HG02840 (cell line): ENCODE data around the gene PROS1.
A peak's percentile ranks its signal among the peaks of the same experiment; 100 is the strongest.

ENCODE experiments used
- ATAC-seq: cut with Tn5 transposase; IDR thresholded peaks from one replicate; pipeline ENCODE4 v1.9.1; 2021; ENCODE audit warnings: mild to moderate bottlenecking, moderate library complexity, moderate number of reproducible peaks; ENCODE audit not compliant: unreplicated experiment, low FRiP score

PROS1 gene

DNA sequence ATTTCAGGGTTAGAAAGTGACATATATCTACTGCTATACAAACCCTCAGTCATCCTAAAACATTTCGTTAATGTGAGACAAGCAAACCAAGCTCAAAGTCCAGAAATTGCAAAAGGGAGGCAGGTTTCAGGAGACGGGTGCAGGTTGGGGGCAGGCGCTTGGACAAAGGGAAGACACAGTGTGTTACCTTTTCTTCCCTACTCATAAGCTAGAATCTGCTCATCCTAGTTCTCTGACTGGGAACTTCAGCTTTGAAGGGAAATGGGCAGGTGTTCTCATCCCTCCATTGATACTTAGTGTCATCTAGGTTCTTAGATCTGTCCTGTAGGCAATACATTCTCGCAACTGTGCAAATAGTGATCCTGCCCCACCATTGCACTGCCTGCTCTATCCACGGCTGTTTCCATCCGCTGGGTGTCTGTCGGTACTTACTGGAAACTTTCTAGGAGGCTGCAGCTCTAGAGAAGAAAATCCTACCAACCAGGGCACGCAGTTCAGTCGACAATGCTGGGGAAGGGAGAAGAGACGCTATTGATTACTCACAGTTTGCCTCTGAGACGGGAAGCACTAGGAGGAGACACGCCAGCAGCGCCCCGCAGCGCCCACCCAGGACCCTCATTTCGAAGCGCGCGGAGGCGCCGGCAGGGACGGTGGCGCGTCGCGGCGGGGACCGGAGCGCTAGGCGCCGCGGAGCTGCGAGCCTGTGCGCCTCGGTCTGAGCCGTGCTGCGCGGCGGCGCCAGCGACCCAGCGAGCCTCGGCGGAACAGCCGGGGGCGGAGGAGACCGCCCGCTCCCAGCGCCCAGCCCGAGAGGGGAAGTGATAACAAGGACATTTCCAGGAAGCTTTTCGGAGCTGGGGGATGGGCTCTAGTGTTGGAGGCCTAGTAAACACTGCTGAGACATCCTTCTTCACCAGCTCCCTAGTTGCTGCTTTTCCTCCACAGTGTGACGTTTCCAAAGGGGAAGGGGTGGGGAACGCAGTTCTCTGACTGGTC is at the start of gene PROS1:
TSS of gene PROS1 (minus strand) at position 766 of the 996 bp plus-strand sequence. CDS start at position 619, 147 bp downstream.
- ATAC-seq: peak; percentile 79

DNA sequence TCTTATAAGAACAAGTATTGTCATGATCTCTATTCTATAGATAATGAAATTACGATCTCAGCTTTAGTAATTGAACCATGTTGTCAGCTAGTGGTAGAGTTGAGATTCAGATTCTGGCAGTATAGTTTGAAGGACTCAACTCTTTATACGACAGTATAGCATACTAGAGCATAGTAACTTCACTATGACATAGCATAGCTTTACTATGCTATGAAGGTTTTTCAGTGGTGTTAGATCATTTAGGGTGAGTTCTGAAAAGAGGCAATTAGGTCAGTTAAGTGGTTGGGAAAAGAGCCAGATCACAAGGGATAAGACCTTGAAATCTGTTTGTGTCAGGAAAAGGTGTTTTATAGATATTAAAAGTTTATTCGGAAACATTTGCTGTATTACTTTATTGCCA is 46.6 kb upstream of the PROS1 start:
- no peak for ATAC-seq

DNA sequence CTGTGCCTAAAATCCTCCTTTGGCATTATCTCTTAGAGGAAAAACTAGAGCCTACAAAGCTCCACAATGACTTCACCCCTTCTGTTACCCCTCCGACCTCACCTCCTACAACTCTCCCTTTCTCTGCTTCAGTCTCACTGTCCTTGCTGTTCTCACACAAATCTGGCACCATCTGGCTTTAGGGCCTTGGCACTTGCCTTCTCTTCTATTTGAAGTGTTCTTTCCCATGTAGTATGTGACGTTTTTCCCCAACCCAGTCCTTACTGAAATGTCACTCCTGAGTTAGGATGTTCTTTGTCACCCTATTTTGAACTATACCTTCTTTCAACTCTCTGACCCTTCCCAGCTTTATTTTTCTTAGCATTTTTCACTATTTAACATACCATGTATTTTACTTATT is 46.0 kb upstream of the PROS1 start:
- no peak for ATAC-seq

DNA sequence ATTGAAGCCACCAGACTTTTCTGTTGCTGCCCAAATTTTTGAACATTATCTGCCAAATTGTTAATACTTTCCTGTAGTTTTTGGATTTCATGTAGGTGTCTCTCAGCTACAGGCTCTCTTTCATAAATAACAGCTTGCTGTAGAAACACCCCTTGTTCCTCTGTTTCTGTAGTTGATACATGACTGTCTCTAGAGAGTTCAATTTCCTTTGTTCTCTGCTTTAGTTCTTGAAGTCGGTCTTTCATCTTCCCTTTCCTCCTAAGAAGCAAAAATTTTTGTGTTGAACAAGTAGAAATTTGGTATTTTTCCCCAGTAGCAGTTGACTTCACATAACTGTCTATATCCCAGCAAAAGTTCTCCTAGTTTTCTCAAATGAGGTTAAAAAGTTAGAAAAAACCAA is 41.3 kb upstream of the PROS1 start:
- ATAC-seq: no peak

DNA sequence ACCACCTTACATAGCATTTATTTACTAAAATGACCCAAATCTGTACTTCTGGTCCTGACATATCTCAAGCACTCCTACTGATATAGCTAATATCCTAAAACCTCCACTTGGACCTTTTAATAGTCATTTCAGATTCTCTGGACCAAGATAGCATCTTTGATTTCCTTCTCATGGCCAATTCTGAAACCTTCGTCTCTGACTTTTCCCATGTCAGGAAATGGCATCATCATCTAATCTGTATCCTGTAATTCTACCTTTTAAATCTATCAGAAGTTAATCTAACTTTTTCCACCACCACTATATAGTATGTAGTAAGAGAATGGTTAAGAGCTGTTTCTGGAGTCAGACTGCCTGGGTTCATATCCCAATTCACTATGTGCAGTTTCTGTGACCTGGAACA is 38.5 kb upstream of the PROS1 start:
- ATAC-seq: no peak

DNA sequence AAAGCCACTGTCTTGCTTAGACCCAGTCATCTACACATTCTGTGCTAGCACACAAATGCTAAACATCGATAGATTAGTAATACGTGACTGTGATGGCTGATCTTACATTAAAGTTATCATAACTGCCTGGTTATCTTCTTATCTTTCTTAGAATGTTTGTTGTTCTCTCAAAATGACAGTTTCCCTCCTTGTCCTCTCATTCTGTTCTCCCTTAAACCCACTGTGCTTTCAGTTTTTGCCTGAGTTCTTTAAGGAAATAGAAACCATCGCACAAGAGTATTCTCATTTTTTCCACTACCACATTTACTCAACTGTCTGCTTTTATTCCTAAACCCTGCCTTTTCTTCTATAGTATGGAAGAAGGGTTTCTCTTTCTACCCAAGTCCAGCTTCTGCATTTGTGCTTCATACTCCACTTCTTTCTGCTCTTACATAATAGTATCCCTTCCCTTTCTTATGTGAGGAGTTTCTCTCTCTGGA is 37.6 kb upstream of the PROS1 start:
- no peak for ATAC-seq

DNA sequence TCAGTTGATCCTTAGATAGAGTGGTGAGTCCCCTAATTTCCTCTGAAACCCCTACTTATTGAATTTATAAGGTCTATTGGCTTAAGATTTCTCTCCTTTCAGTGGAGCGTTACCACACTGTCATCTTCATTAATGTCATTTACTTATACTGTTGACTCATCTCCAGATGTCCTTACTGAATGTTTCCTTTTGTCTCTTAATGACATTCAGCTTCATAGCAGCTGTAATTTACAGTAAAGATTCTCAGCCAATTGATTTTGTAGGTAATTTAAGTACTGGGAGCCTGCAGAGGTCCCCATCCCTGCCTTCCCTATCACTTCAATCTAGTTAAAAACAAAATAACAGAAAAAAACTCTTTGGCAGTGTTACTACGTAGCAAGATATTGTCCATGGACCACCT is 35.9 kb upstream of the PROS1 start:
- no peak for ATAC-seq

DNA sequence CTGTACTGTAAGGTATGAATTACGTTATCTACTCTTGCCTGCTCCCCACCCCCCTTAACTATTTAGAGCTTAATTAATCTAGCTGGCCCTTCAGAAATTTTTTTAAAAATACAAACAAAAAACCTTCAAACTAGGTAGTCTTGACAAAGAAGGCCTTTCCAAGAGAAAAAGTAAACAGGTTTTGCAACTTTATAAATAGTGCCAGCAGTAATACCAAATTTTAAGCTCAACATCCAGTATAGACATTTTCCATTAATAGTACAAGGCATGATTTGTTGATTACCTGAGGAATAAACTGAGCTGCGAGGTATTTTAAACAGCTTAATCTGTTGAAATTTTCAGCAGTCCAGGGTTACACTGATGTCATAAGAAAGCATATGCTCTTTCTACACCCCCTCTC is 34.6 kb upstream of the PROS1 start:
- no peak for ATAC-seq

DNA sequence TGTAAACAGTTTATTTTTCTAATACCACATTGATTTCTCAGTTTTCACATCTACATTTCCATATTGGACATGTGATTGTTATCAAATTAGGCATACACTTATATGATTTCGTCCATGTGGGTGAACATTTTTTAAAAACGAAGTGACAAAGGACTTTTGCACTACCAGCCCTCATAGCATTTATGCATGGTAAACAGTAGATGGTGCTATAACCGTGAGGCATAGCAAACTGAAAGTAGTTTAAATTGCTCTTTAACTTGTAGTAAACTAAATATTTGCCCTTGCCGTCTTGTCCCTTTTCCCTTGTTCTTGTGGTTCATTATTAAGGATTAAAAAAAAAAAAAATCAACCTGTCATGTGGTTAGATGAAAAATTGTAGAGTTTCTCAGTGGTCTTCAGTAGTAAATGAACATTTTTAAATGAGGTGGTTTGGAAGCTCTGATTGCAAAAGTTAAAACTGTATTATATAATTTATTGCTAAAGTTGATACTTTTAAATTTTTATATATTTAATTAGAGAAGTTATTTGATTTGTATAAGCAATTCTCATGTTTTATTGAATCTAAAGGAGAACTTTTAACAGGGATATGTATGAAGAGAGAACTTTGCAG is 30.7 kb upstream of the PROS1 start:
- ATAC-seq: peak; percentile 64

DNA sequence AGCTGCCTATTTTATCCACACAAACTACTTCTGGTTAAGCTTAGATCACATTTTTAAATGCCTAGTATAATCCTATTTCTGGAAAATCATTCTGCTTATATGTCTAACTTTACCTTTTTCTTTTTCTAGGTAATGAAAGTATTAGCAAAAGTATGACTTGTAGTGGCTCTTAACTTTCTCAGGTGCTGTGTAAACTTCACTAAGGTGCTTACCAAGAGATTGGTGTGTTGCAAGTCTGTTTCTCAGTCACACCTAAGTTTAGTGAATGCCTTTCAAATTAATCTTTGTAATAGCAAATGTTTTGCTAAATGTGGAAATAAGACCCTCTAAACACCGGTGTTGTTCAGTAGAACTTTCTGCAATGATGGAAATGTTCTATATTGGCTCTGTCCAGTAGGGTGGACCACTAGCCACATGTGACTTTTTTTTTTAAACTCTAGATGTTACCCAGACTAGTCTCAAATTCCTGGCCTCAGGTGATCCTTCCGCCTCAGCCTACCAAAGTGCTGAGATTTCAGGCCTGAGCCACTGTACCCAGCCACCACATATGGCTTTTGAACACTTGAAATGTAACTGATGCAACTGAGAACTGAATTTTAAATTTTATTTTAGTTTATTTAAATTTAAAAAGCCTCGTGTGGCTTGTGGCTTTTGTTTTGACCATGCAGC is 28.3 kb upstream of the PROS1 start:
- no peak for ATAC-seq

DNA sequence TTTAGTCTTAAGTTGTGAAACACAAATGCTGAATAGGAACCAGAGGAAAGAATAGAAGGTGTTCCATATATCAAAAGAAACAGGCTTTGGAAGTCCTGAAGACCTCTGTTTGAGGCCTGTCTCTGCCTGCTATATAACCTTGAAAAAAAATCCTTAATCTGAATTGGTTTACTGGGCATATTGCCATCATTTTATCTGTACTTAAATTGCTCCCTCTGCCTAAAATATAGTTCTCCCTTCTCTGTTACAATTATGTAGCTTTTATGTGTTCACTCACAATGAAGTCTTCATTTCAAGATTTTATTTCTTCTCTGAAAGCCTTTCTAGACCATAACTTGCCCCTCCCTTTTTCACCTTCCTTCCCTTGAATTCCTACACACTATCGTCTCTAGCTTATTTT is 27.5 kb upstream of the PROS1 start:
- ATAC-seq: no peak

DNA sequence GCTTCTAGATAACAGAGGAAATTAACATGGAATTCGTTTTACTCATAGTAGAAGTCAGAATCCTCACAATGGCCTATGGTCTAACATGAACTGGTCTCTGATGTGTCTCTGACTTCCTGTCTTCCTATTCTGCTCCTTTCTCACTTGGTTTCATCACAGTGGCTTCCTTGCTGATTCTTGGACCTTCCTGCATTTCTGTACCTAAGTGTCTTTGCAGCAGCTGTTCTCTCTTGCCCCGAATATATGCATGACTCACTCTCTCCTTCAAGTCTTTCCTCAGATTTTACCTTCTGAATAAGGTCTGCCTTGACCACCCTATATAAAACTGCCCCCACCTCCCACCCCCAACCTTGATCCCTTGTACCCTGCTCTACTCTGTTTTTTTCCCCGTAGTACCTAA is 20.4 kb upstream of the PROS1 start:
- no peak for ATAC-seq

DNA sequence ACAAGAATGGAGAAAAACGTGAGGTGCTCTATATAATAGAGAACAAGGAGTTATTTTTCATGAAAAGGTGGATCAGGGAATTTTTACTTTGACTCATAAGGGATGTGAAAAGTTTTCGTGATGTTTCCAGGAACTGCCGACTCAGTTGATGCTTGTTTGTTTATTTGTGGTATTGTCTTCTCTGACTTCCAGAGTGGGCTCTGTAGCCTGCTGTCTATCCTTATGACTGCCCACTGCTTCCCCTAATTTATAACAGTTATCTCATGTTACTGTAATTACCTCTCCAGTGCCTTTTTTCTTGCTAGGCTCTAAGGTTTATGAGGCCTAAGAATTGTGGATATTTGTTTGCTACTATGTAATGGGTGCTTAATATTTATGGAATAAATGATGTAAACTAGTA is 18.5 kb upstream of the PROS1 start:
- no peak for ATAC-seq

DNA sequence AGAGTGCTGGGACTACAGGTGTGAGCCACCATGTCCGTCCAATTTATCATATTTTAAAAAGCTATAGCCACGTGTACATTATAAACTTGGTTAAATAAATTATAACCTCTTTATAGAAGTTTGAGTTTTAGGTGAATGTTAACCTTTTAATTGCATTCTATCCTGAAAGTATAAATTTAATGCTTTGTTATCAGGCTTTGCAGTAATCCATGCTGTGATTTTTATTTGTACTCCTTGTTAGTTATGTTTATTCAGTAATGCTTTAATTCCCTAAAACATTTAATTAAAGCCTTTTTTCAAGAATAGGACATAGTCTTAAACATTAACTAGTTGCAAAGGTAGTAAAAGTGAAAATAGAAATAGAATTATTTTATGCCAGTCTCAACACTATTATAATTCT is 17.9 kb upstream of the PROS1 start:
- ATAC-seq: no peak

DNA sequence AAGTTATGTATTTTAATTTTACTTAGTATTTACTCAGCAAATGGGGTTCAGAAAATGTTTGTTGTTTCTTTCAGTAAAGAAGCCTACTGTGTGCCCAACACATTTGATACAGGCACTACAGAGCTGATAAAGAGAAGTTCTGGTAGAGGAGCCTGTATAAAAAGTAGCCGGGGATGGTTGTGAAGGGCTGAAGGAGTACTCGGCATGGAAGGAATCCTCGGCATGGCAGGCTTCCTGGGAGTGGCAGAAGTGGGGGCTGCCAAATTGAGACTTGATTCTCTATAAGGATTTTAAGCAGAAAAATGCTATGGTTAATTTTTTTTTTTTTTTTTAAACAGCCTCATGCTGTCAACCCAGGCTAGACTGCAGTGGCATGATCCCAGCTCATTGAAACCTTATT is 15.5 kb upstream of the PROS1 start:
- ATAC-seq: no peak

DNA sequence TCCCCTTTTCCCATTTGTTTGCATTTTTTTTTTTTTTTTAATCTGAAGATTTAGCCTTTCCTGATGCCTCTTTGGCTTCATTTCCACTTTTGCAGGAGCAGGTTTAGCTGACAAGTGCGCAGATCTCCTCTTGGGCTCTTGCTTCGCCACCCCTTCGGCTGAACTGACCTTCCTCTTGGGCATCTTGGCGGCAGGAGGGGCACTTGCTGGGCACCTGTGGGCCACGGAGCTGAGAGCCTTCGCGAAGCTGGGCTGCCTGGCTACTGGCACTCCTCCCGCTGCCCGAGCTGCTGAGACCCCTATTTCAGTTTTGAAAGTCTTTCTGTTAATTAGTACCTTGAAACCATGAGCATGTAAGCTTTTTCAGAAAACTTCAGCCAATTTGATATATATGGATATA is 15.1 kb upstream of the PROS1 start:
- ATAC-seq: no peak

DNA sequence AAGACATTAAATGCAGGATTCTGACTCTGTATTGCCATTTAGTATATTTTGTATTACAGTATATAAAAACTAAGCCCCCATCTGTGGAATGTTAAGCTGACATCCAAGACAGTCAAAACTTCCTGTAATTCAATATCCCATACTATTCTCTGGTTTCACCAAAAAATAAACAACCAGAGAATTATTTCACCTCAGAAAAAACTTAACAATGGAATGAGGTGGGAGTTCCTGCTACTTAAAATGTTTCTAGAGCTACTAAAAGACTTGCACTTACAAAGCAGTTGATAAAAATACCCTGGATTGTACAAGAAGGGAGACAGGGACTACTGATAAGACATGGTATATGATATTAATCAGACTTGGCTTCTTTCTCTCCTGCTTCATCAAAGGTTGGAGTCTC is 14.6 kb upstream of the PROS1 start:
- ATAC-seq: no peak

DNA sequence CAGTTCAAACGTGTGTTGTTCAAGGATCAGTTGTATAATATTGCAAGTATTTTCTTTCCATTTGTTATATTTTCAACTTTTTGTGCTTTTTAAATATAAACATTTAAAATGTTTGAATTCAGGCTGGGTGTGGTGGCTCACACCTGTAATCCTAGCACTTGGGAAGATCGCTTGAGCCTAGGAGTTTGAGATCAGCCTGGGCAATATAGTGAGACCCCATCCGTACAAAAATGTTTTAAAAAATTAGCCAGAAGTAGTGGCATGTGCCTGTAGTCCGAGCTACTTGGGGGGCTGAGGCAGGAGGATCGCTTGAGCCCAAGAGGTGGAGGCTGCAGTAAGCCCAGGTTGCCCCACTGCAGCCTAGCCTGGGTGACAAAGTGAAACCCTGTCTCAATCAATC is 10.9 kb upstream of the PROS1 start:
- no peak for ATAC-seq

DNA sequence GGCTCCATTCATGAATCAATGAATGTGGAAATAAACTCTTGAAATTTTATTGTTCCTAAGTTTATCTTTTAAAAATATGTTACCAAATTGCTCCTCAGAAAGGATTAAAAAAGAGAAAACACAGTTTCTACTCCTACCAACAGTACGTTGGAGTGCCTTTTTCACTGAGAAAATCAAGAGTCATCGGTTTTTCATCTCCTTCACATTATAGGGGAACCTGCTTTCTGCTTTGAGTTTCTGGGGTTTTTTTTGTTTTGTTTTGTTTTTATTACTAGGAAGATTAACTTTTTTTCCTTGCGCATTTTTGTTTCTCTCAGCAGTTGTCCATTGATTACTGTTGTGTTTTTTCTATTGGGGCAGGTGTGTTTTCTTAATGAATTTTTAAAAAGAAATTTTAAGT is 9.7 kb upstream of the PROS1 start:
- no peak for ATAC-seq

DNA sequence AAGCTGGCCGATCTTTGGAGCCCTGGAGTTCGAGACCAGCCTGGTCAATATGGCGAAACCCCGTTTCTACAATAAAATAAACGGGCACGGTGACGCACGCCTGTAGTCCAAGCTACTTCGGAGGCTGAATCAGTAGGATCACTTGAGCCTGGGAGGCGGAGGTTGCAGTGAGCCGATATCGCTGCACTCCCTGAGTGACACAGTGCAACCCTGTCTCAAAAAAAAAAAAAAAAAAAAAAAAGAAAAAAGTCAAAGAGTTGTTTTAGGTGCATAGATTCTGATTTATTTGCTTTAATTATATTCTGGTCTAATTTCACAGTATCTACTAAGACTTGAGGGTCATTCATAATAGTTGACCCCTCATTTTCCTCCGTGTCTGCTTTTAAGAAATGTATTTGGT is 8.0 kb upstream of the PROS1 start:
- ATAC-seq: no peak
